ENCODE results near the gene RELN. TPM values are rescaled to one million over a fixed set of nuclear protein-coding genes. Genes with fewer than 3 reads are reported as not detected.

The RELN gene
- 6.5 and 14.9 TPM in 2 replicates for total RNA-seq

DNA sequence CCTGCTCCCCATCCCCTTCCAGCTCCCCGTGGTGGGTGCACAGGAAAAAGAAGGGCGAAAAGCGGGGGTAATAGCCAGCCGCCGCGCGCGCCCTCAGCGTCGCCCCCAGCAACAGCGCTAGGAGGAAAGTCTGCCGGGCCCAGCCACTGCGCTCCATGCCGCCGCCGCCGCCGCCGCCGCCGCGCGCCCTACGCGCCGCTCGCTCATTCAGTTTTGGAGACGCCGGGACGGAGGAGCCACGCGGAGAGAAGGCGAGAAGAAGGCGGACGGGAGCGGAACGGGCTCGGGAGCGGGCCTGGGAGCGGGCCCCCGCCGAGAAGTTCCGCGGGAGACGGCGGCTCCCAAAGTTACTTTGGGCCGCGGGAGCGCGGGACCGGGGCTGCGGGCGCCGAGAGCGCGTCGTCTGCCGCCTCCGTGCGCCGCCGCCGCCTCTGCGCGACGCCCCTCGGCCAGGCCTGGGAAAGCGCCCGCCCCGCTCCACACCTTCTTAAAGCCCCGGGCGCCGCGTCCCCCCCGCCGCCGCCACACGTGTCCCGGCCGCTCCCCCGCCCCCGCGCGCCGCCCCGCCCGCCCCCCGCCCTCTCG is at the start of gene RELN:
TSS of gene RELN (minus strand) at position 459 of the 585 bp plus-strand sequence. CDS start at position 157, 302 bp downstream.

GRCh38 chr7:103446049-103446520 is 543.4 kb downstream of the RELN start, which contains the start of gene SLC26A5:
Gene SLC26A5 (minus strand): TSS chr7:103446207. CDS start chr7:103421514, 24,693 bp downstream.

Other genes starting within 250 kb of the RELN start
- 25.1 and 36.6 TPM in 2 replicates for gene ORC5, start 218.4 kb upstream of the RELN start, total RNA-seq